BJ (cell line): ENCODE measurements around the gene SEPTIN1. TPM values are rescaled to one million over a fixed set of nuclear protein-coding genes. Genes with fewer than 3 reads are reported as not detected.

Experiments used
- CTCF ChIA-PET: fragments of 350-600 bp; formaldehyde crosslinking; extraction: SDS; loops from one replicate; lab custom pipeline; 2021; ENCODE audit warnings: antibody characterized with exemption, inconsistent platforms; lab: Yijun Ruan, JAX
- POLR2A ChIA-PET: fragments of 300-600 bp; sonication (Branson Sonifier 250); formaldehyde crosslinking; extraction: SDS; loops from one replicate; lab custom pipeline; 2021; ENCODE audit warnings: antibody characterized with exemption; lab: Charles Lee
- DNase-seq: peaks from one replicate; pipeline ENCODE4 v3.0.0-alpha.2; 2011; ENCODE audit warnings: low read depth
- H3K27me3 ChIP-seq: 2 replicates; pipeline ENCODE4 v1.6.0; 2011; ENCODE audit warnings: low read length; ENCODE audit not compliant: control insufficient read depth, insufficient read depth
- H3K36me3 ChIP-seq: 2 replicates; pipeline ENCODE4 v1.5.1; 2011; ENCODE audit warnings: low read length; ENCODE audit not compliant: control insufficient read depth, insufficient read depth
- H3K4me3 ChIP-seq: 2 replicates; pipeline ENCODE4 v1.5.1; 2011; ENCODE audit warnings: low read depth, mild to moderate bottlenecking, control low read depth, low read length
- polyA minus RNA-seq: library from RNA; depleted of rRNA, polyadenylated mRNA; stranded (reverse); fragments of >200 nt; gene quantifications from 2 replicates; pipeline ENCODE4 v1.2.3, GENCODE V29; 2011; rRNA and poly(A)+ RNA removed
- polyA plus RNA-seq: library from polyadenylated mRNA; depleted of rRNA; stranded (reverse); fragments of >200 nt; gene quantifications from 2 replicates; pipeline ENCODE4 v1.2.3, GENCODE V29; 2011; rRNA removed
- TF ChIP-seq, protein P1 (sequence below): IDR thresholded peaks from 2 replicates; pipeline ENCODE4 v1.5.1; 2011; ENCODE audit warnings: low read depth, mild to moderate bottlenecking, control low read depth, inconsistent platforms, low read length, moderate library complexity; ENCODE audit not compliant: insufficient read depth

SEPTIN1 gene, protein sequence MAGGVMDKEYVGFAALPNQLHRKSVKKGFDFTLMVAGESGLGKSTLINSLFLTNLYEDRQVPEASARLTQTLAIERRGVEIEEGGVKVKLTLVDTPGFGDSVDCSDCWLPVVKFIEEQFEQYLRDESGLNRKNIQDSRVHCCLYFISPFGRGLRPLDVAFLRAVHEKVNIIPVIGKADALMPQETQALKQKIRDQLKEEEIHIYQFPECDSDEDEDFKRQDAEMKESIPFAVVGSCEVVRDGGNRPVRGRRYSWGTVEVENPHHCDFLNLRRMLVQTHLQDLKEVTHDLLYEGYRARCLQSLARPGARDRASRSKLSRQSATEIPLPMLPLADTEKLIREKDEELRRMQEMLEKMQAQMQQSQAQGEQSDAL
- polyA plus RNA-seq (0.17 and 0.22 TPM in 2 replicates), polyA minus RNA-seq (not detected in 2 replicates)

- ChIA-PET CTCF (interaction anchor here (1.1 to 1.7 kb wide), 2 partner anchors 24 to 27 kb away, joined by 4 to 6 read pairs; no protein-coding TSS in a partner anchor), POLR2A (interaction anchor here (0.5 kb wide), 1 partner anchor 1043 kb away, joined by 7 read pairs; no protein-coding TSS in a partner anchor)
- no peaks in the 10 kb centered on the region; the same call in 1 of the 2 replicates for H3K36me3 ChIP-seq
- no peak within 1 kb of the TSS for H3K4me3 ChIP-seq
- no peaks in the 10 kb centered on the region for H3K27me3 ChIP-seq
- DNase-seq, result no peak
- TF ChIP-seq, protein P1, sequence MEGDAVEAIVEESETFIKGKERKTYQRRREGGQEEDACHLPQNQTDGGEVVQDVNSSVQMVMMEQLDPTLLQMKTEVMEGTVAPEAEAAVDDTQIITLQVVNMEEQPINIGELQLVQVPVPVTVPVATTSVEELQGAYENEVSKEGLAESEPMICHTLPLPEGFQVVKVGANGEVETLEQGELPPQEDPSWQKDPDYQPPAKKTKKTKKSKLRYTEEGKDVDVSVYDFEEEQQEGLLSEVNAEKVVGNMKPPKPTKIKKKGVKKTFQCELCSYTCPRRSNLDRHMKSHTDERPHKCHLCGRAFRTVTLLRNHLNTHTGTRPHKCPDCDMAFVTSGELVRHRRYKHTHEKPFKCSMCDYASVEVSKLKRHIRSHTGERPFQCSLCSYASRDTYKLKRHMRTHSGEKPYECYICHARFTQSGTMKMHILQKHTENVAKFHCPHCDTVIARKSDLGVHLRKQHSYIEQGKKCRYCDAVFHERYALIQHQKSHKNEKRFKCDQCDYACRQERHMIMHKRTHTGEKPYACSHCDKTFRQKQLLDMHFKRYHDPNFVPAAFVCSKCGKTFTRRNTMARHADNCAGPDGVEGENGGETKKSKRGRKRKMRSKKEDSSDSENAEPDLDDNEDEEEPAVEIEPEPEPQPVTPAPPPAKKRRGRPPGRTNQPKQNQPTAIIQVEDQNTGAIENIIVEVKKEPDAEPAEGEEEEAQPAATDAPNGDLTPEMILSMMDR, result no peak
Measured at GRCh38 chr16:30382111-30382881, at the start of gene SEPTIN1. TSS of gene SEPTIN1 (minus strand) at chr16:30382561. CDS start at chr16:30382542, 19 bp downstream.

GRCh38 chr16:30430428-30430970 lies 48.1 kb upstream of the SEPTIN1 start:
- no peak for DNase-seq
- TF ChIP-seq, protein P1, result no peak
- ChIA-PET CTCF (interaction anchor here (0.6 to 1.7 kb wide), 18 partner anchors 10 to 339 kb away, joined by 3 to 12 read pairs (median 4); partner anchors contain the start of genes SEPHS2, TBX6, ZNF747 and ZNF764), POLR2A (interaction anchor here (0.6 kb wide), 1 partner anchor 15 kb away, joined by 3 read pairs; the partner anchor contains the start of gene SEPHS2)
- H3K4me3 ChIP-seq, result peak overlapping the region; percentile 25
- peaks cover 5% of the 10 kb centered on the region for H3K27me3 ChIP-seq
- H3K36me3 ChIP-seq, result peaks cover 2% of the 10 kb centered on the region; the same call in 1 of the 2 replicates

- peaks cover 3% of the 10 kb centered on the region for H3K27me3 ChIP-seq
- POLR2A ChIA-PET, result interaction anchor here (0.6 kb wide), 1 partner anchor 16 kb away, joined by 3 read pairs; the partner anchor contains the start of gene SEPHS2
- peaks cover 2% of the 10 kb centered on the region; the same call in 1 of the 2 replicates for H3K36me3 ChIP-seq
- CTCF ChIA-PET, result interaction anchor here (0.6 to 1.7 kb wide), 22 partner anchors 9 to 338 kb away, joined by 3 to 12 read pairs (median 4); partner anchors contain the start of genes SEPHS2, TBX6, ZNF688 and ZNF747
- H3K4me3 ChIP-seq, result peak within 1 kb of the TSS; percentile 94
- DNase-seq, result peak; percentile 92
- TF ChIP-seq, protein P1, result peak; percentile 76
Measured at GRCh38 chr16:30429678-30430427, 47.5 kb upstream of the SEPTIN1 start, which contains the start of gene DCTPP1. TSS of gene DCTPP1 (minus strand) at chr16:30430030. CDS start at chr16:30429980, 50 bp downstream.

- Histone ChIP-seq H3K36me3 (peaks cover 2% of the 10 kb centered on the region; the same call in 1 of the 2 replicates), H3K27me3 (no peaks in the 10 kb centered on the region), H3K4me3 (peak overlapping the region; percentile 94)
- TF ChIP-seq, protein P1, result no peak
- DNase-seq, result no peak
- ChIA-PET CTCF (interaction anchor here (0.7 to 1.7 kb wide), 19 partner anchors 9 to 338 kb away, joined by 3 to 12 read pairs (median 4); partner anchors contain the start of genes SEPHS2, TBX6, ZNF688 and ZNF747), POLR2A (no interaction called here)
Measured at GRCh38 chr16:30429418-30429677, 47.0 kb upstream of the SEPTIN1 start.
